Left cardiac atrium (tissue), 4 donors: ENCODE results near the gene STX18. TPM values are rescaled to one million over a fixed set of nuclear protein-coding genes. Genes with fewer than 3 reads are reported as not detected.

Source experiments
- ATAC-seq, 2 donors: fragments of 200-7000 bp; cut with Tn5 transposase; one replicate each; pipeline ENCODE4 v1.9.1; 2020; ENCODE audit warnings: mild to moderate bottlenecking in 2 of 2, moderate library complexity in 2 of 2
- DNase-seq: peaks from one replicate; pipeline ENCODE4 v3.0.0-alpha.2; 2020
- intact Hi-C, 2 donors: fragments of 100-400 bp; cut with DNase I; formaldehyde crosslinking; loops; one replicate each; pipeline versions ENCODE4 v1.14.1 to v1.15.1; 2022 to 2023
- total RNA-seq, 2 donors: library from RNA; stranded (reverse); fragmentation: NEBNext Ultra II Directional; extraction: Animal tissue kit (Norgen Biotek cat#: 25700); gene quantifications; one replicate each; pipeline ENCODE4 v1.2.1, GENCODE V29; 2021
- donor health status: DM: no; HTN: yes; CAD: no.
- donor health status: DM: no; HTN: yes; CAD: no; lungs with severe emphysema.
- donor health status: DM: yes; HTN: yes; CAD: no.
- donor health status: Dilated cardiomyopathy.

Gene STX18
- total RNA-seq, 2 donors from 2014 or later = 13.0 to 18.2 TPM

DNA sequence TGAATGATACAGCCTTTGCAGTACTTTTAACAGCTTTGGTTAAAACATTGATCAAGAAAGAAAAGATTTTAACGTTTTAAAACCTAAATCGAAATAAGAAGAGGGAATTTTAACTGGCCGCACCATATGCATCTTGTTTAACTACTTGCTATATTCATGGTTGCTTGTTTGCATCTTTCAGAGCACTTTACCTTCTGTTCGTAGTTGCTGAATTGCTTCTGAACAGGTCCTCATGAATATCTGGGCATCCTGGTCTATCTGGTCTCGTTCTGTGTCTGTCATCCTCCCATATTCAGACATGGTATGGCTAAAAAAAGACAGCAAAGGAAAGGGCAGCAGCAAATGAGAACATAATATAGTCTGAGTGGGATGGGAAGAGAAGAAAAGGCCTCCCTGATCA is 82.7 kb downstream of the STX18 start:
- DNase-seq (no peak), ATAC-seq (no peak)
- intact Hi-C loops = no loop called here

DNA sequence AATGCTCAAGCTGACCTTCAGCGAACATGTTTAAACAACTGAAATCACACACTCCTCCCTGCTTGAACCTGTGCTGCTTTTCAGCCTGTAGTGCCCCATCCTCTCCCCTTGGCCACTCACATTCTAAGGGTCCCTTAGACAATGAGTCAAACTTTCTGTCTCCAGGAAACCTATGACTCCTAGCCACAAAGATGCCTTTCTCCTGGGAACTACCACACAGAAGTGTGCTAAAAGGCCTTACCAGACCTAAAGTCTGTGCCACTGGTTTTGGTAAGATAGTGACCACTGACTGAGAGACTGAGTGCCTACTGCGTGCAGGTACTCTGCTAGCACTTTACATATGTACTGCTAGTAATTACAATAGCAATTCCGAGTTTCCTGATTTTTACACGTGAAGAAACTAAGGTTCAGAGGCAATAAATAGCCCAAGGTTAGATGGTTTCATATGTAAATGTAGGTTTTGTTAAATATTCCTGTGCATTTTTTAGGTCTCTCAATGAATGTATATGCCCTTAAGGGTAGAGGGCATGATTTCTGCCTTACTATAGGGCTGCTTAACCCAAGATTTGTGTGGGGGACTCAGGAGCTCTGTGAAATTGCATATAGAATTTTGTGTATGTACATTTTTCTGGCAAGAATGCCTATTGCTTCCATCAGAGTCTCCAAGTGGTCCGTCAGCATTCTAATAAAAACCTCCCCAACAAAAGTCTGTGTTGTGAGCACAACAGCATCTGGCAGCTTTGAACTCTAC is 83.9 kb downstream of the STX18 start:
- intact Hi-C loops = no loop called here
- ATAC-seq (no peak), DNase-seq (no peak)

DNA sequence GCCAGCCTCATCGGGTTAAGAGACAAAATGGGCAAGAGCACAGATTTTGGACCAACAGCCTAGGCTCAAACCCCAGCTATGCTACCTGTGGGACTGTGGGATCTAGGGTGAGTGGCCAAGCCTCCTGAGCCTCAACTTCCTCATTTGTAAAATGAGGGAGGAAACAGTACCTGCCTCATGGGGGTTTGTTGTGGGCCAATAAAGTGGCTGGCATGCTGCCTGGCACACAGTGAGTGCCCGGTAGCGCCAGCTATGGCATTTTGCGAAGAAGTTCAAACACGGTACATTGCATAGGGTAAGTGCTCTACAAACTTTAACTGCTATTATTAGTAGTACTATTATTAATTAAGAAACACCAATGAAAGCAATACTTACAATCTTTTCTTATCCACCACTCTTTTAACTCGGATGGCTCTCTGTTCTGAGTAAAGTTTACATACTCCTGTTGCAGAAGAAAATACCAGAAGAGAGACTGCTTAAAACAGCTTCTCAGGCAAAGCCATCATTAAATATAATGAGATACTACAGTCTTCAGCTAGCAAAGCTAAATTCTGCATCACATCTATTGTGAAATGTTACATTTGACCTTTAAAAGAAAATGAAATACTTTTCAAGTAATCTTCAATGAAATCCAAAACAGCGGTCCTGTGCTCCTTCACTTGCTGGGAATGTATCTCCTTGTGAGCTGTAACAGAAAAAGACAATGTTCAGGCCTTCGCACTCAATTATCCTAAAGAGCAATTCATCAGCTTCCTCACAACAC is 84.9 kb downstream of the STX18 start:
- ATAC-seq = no peak
- no peak for DNase-seq
- intact Hi-C loops = no loop called here

DNA sequence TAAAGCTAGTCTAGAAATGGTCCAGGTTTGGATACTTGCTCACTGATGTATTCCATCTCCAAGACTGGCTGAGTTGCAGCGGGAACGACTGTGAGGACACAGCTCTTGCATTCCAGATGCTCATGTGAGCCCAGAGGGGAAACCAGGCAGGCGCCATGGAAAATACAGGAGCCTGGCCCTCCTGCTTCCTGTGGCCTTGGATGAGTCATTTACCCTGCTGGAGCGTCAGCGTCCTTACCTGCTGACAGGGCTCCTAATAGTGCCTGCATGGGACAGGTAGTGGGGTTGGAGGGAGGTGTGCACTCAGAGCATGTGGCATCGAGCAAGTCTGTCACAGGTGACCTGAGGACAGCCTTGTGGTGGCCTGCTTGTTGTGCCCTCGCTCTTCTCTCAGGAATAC is 85.5 kb downstream of the STX18 start:
- intact Hi-C loops = no loop called here
- ATAC-seq (no peak), DNase-seq (no peak)

DNA sequence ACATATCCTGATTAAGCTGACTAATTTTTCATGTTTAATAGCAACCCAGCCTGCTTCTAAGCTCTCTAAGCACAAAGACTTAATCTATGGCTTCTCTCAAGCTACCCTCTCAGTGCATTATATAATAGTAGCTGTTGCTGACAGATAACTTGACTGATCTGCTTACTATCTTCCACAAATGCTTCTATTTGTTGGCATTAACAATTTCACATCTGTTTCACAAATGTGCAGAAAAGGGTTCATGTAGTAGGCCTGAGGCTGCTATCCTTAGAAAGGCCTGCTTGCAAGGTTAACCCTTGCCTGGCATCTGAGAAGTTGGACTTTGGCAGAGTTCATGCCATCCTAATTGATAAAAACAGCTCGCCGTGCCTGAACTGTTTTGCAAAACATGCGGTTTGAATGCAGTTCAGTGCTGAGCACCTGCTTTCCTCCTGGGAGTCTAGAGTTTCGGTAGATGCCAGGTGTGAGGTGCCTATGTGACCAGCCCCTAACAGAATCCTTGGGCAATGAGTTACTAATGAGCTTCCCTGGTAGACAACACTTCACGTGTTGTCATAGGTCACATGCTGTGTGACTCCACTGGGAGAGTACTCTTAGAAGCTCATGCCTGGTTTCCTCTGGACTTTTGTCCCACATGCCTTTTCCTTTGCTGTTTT is 86.5 kb downstream of the STX18 start:
- DNase-seq (no peak), ATAC-seq (no peak)

DNA sequence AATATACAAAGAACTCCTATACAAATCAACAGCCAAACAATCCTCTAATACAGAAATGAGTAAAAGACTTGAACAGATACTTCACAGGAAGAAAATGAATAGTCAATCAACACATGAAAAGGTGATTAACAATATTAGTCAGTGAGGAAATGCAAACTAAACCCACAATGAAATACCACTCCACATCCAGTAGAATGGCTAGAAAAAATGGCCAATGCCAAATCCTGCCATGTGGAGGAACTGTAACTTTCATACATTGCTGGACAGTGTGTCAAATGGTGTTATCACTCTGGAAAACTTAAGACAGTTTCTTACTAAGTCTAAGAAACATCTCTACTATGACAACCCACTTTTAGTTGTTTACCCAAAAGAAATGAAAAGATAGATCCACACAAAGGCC is 95.4 kb downstream of the STX18 start:
- ATAC-seq (no peak), DNase-seq (no peak)
- intact Hi-C loops = no loop called here

More for the DNA sequence above, 86.5 kb downstream of the STX18 start:
- intact Hi-C loops = no loop called here

DNA sequence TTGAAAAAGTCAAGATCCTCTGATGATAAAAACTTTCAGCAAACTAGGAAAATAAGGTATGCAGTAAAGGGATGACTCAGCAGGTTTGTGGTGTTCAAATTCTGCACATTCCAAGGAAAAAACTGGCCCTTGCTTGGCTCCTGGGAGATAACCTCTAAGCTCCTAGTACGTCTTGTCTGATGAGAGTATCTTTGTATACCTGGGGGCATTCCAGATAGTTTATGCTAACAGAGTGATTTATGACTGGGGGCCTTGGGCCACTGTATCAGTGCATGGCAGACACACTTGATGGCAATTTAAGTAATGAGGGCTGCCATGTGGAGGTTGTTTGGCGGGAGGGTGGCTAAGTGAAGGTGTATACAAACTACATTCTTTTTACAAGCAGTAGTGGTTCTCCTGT is 98.0 kb downstream of the STX18 start:
- intact Hi-C loops = no loop called here
- ATAC-seq = no peak
- DNase-seq = no peak

DNA sequence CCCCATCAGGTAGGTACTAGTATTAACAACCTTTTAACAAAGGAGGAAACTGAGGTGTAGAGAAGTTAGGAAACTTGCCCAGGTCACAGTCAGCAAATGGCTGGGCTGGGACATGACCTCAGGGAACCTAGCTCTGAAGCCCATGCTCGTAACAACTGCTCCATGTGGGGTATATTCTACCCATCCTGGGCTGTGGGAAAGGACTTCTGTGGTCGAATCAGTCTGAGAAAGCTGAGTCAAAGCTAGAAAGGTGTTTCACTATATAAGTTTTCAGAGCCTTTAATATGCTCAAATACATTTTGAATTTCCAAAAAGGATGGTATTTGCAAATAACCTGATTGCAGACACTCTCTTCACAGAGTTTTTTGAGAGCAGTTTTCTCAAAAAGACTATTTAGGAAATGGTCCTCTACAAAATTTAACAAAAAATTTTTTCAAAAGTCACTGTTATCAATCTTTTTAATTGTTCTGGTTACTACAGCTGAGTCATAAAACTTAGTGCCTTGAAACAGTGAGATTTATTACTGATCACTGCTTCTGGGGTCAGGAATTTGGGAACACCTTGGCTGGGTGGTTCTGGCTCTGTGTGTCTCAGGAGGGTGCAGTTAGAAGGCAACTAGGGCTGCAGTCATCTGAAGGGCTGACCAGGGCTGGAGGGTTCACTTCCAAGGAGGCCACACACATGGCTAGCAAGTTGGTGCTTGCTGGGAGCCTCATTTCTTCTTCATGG is 101.4 kb downstream of the STX18 start:
- intact Hi-C loops = no loop called here
- DNase-seq (no peak), ATAC-seq (no peak)

DNA sequence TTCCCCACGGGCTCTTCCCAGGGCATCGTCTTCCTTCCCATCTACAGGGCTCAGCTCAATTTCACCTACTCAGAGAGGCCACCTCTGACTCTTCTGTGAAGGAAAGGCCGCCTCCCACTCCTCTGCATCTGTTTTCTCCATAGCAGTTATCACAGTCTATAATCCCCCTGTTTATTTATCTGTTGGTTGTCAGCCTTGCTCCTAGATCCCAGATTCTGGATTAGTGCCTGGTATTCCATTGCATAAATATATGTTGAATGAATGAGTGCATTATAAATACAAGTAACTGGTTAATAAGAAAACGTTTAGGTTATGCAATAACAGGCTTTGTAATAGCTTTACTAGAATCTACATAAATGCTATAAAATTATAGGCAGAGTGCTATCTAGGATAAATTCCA is 102.1 kb downstream of the STX18 start:
- intact Hi-C loops = no loop called here
- DNase-seq = no peak
- ATAC-seq = no peak

DNA sequence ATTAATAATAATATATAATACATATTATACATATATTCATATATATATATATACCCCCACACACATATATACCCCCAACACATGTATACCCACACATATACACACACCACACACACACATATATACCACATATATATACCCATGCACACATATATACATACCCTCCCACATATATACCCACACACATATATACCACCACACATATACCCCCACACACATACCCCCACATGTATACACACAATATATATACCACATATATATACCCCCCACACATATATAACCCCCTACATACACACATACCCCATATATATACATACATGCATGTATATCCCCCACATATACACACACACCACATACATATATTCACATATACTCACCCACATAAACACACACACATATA is 103.0 kb downstream of the STX18 start:
- intact Hi-C loops = no loop called here
- ATAC-seq = no peak
- no peak for DNase-seq

DNA sequence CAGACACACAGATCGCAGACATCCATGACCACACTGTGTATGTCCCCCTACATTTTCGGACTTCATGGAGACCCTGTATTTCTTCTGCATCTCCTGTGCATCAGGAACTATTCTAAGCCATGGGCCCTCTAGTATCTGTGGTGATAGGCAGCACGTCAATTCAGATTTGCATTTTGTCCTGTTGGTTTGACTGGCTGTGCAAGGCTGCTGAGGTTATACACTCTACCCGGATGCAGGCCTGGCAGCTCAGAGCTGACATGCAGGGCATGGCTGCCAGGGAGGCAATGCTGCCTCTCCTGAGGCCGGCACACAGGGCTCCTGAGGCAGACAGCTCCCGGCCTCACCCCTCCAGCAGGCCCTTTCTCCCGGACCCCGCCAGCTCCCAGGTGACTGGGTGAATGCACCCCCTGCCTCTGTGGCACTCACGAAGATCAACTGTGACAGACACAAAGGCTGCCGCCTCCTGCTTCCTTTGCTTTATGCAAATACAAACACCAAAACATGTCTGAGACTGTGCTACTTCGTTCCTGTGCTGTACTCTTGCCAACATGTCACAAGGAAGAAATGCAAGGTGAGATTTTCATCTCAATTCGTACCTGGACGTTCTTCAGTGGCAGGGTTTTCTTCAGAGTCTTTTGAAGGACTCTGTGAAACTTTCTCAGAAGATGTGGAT is 103.9 kb downstream of the STX18 start:
- intact Hi-C loops = no loop called here
- DNase-seq = no peak
- ATAC-seq = no peak

DNA sequence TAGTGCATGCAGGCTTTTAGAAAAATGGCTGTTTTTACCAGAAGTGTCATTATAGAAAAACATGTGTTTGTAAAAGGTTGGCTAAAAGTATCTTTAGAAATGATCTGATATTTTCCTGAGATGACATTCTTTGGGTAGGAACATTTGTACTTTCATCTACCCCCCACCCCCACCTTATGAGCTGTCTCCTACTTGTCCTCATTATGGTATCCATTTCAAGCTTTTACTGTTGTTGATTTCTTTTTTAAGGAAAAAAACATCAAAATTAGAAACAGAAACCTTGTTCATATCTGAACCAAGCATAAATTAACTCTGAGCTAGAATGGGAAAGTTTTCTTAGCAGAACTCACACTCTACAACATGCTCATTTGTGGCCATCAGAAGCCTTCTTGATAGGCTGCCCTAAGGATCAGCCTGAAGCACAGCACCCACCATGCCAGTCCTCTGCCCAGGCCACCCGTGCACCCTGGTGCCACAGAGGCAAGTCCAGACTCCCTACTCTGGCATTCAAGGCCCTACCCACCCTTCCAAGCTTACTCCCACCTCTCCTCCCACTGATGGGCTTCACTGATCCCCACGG is 105.5 kb downstream of the STX18 start:
- no peak for ATAC-seq
- DNase-seq = no peak
- intact Hi-C loops = no loop called here

DNA sequence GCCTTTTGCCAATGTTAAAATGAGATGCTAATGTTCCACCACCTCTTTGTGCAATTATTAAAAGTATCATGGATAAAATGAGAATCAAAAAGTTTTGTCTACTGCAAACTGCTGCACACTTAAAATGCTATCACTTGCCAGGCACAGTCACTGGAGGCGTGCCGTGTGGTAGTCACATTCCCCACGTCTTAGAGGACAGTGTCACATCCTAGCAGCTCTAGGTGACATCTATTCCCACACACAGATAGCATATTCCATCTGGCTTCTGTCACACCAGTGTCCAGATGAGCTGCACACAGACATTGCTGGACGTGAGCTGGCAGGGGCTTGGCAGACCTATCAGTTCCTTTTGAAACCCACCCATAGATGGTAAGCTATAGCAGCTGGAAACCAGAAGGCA is 107.9 kb downstream of the STX18 start:
- no peak for DNase-seq

DNA sequence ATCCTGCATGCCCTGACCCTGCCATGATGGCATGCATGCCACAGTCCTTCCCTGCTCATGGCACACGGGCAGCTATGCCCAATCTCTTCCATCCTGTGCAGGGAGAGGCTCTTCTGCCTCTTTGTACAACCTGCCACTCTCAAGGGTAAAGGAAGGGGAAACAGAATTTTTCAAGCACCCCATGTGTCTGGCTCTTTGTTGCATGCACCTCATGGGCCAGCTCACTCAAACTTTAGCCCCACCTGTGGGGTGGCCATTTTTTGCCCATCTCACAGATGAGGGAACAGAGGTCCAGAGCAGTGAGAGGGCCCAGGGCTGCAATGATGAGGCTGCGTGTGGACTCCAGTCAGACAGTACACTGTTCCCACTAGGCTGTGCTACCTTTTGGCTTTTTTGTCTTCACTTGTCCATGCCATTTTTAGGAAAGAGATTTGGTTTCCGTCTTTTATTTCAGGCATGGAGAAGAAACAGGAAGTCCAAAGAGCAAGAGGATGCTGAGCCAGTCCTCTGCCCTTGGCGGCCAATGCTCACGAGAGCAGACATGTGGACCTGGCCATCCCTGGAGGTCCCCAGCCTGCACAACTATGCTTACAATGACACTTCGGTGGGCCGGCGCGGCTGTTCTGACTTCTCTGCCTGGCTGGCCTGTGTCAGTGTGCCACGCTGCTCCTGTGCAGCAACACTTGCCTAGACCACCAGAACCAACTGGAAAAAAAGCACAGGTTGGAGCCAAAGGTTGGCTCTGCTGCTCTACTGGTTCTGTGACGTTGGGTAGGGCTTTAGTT is 109.3 kb downstream of the STX18 start:
- DNase-seq = no peak
- ATAC-seq = no peak
- intact Hi-C loops = loop anchor here in 1 of 2 donors (5.0 kb wide), 1 partner anchor 175 kb away; no protein-coding TSS in a partner anchor

More for the DNA sequence above, 107.9 kb downstream of the STX18 start:
- intact Hi-C loops = loop anchor here in 1 of 2 donors (5.0 kb wide), 1 partner anchor 177 kb away; no protein-coding TSS in a partner anchor
- peak; percentile 87 to 94 for ATAC-seq

DNA sequence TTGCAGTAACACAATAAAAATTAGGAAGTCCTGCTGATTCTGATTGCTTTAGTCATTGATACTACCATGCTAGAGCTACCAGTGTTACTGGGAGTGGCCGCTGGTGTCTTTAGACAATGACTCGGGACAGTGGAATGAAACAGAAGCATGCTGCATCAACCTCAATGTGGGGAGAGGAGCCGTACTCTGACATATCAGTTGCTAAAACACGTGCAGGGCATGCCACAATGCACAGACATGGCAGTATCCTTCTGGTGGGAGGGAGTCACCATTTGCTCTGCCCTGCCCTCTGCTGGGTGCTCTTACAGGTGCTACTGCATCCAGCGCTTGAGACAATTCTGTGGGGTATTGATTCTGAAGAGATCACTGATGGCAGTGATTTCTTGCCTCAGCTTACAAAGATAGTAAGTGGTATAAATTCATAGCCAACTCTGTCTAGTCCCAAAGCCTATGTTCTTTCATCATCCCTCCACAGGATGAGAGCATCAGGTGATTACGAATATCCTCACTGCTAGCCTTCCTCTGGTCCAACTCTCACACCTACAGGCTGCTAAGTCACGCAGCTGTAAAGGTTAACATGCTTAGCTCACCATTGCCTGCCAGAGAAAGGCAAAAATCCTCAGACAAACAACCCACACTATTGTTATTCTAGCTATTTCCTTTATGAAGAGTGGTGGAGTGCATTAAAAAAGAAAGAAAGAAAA is 111.2 kb downstream of the STX18 start:
- ATAC-seq = peak; percentile 38 to 70
- peak; percentile 50 for DNase-seq
- intact Hi-C loops = loop anchor here in 1 of 2 donors (5.0 kb wide), 1 partner anchor 173 kb away; no protein-coding TSS in a partner anchor

DNA sequence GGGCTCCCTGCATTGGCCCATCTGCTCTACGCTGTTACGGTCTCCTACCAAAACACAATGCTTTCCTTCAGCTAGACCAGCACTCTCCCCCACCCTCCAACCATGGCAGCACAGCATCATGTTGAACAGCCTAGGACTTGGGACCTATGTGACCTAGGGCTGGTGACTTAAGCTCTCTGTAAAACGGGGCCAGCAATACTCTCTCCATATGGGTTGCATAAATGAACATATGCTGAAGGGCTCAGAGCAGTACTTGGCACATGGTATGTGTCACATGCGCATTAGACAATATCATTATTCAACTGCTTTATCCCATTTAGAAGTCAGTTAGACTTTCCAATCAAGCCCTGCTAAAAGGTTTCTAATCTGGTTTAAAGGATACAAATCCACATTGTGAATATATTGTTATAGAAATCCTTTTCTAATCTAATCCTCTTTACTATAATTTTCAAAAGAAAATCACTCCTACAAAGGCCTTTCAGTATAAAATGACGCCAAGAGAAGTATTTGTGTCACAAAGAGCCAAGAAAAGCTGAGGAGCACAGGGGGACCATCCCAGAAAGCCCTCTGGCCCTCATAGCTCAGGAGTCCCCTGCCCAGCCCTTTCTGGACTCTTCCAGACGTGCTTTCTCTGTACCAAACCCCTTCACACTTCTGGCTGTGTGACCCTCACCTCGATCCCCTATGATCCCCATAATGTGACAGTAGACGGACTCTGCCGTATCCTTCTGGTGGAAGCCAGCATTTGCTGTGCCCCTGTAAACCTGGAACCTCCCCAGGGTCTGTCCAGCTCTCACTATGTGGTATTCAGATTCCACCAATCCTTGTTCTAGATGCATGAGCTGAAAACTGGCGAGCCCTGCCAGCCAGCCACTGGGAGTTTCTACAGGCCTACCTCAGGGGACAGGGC is 112.6 kb downstream of the STX18 start:
- ATAC-seq = no peak
- intact Hi-C loops = no loop called here

More for the DNA sequence above, 112.6 kb downstream of the STX18 start:
- DNase-seq = no peak
